H1 (cell line): ENCODE data around the gene RASAL1. TPM values are rescaled to one million over a fixed set of nuclear protein-coding genes. Genes with fewer than 3 reads are reported as not detected.

Experiments
- CTCF ChIA-PET: fragments of 300-600 bp; sonication (Branson Sonifier 250); formaldehyde crosslinking; loops from one replicate; lab custom pipeline; 2021; ENCODE audit not compliant: partially characterized antibody; lab: Charles Lee
- POLR2A ChIA-PET: fragments of 300-600 bp; sonication (Branson Sonifier 250); formaldehyde crosslinking; loops from one replicate; lab custom pipeline; 2021; ENCODE audit warnings: inconsistent platforms; ENCODE audit not compliant: partially characterized antibody; lab: Charles Lee
- DNase-seq, 2 experiments: peaks; one replicate each; pipeline versions ENCODE4 v3.0.0 to v3.0.0-alpha.2; 2010 to 2022; ENCODE audit warnings: low spot score in 2 of 2, low read depth in 1 of 2, mixed read lengths in 1 of 2
- FAIRE-seq: peaks from 2 replicates; lab custom pipeline; 2011; peaks lifted over from hg19 to GRCh38; lab: Jason Lieb, UNC
- H2AFZ ChIP-seq: 2 replicates; pipeline ENCODE4 v1.8.1; 2012; ENCODE audit warnings: low read length, inconsistent platforms
- H2AK5ac ChIP-seq: 2 replicates; pipeline ENCODE4 v1.6.1; 2013; ENCODE audit warnings: low read depth, low read length
- H2BK120ac ChIP-seq: replicated peaks from 2 replicates; pipeline ENCODE3; 2013; ENCODE audit warnings: low read depth, low read length, inconsistent platforms
- H2BK12ac ChIP-seq: 2 replicates; pipeline ENCODE4 v1.6.1; 2013; ENCODE audit warnings: low read depth, low read length
- H2BK15ac ChIP-seq: 2 replicates; pipeline ENCODE4 v1.6.1; 2013; ENCODE audit warnings: low read length
- H2BK20ac ChIP-seq: 2 replicates; pipeline ENCODE4 v1.6.1; 2013; ENCODE audit warnings: low read length
- H2BK5ac ChIP-seq: 2 replicates; pipeline ENCODE4 v1.6.1; 2013; ENCODE audit warnings: low read depth, low read length
- H3K14ac ChIP-seq: 2 replicates; pipeline ENCODE4 v1.6.1; 2013; ENCODE audit warnings: inconsistent platforms; ENCODE audit not compliant: insufficient read length
- H3K18ac ChIP-seq: 2 replicates; pipeline ENCODE4 v1.6.1; 2013; ENCODE audit warnings: low read length; ENCODE audit errors: extremely low read depth
- H3K23ac ChIP-seq: 2 replicates; pipeline ENCODE4 v1.6.1; 2013; ENCODE audit warnings: inconsistent platforms; ENCODE audit not compliant: insufficient read length
- H3K23me2 ChIP-seq: 2 replicates; pipeline ENCODE4 v1.6.1; 2013; ENCODE audit warnings: low read depth, low read length
- H3K27ac ChIP-seq: 2 replicates; pipeline ENCODE4 v1.6.1; 2011; ENCODE audit warnings: low read depth, low read length, inconsistent platforms
- H3K27me3 ChIP-seq, 4 experiments: replicated peaks in 1 of 4; 1 replicate in 1 of 4; 2 replicates in 3 of 4; pipeline versions ENCODE4 v1.6.1 to v1.8.1; 2011 to 2013; ENCODE audit warnings: low read length in 3 of 4, mild to moderate bottlenecking in 3 of 4, inconsistent platforms in 2 of 4, mixed read lengths in 2 of 4, moderate library complexity in 1 of 4; ENCODE audit not compliant: control insufficient read depth in 3 of 4, insufficient read depth in 3 of 4; ENCODE audit errors: extremely low read depth in 1 of 4
- H3K36me3 ChIP-seq, 4 experiments: 2 replicates each; pipeline versions ENCODE4 v1.6.1 to v1.8.1; 2011 to 2013; ENCODE audit warnings: mild to moderate bottlenecking in 4 of 4, low read length in 3 of 4, moderate library complexity in 2 of 4, control low read depth in 1 of 4, inconsistent platforms in 1 of 4; ENCODE audit not compliant: insufficient read depth in 4 of 4, control insufficient read depth in 2 of 4
- H3K4ac ChIP-seq: replicated peaks from 2 replicates; pipeline ENCODE3; 2013; ENCODE audit warnings: low read length, low read depth, mixed read lengths, inconsistent platforms; ENCODE audit not compliant: insufficient read length
- H3K4me1 ChIP-seq, 4 experiments: replicated peaks in 1 of 4; 1 replicate in 1 of 4; 2 replicates in 3 of 4; pipeline versions ENCODE4 v1.6.1 to v1.8.1; 2011 to 2013; ENCODE audit warnings: low read length in 3 of 4, inconsistent platforms in 2 of 4, mixed read lengths in 1 of 4; ENCODE audit not compliant: insufficient read depth in 4 of 4, control insufficient read depth in 3 of 4
- H3K4me2 ChIP-seq, 2 experiments: 2 replicates each; pipeline versions ENCODE4 v1.6.1 to v1.8.1; 2011 to 2013; ENCODE audit warnings: low read depth in 2 of 2, low read length in 2 of 2, control low read depth in 1 of 2, inconsistent platforms in 1 of 2, mild to moderate bottlenecking in 1 of 2; ENCODE audit not compliant: insufficient read depth in 1 of 2
- H3K4me3 ChIP-seq, 4 experiments: fragments of 200-600, 300-600 bp in 1 of 4; sonication (generic), shearing (Covaris generic), sonication (Bioruptor Twin) in 1 of 4; 2 replicates each; pipeline versions ENCODE4 v1.5.1 to v1.8.1; 2011 to 2016; ENCODE audit warnings: low read length in 4 of 4, low read depth in 3 of 4, control low read depth in 2 of 4, inconsistent platforms in 2 of 4, mild to moderate bottlenecking in 2 of 4, mixed read lengths in 1 of 4, moderate library complexity in 1 of 4; ENCODE audit not compliant: insufficient read depth in 2 of 4; ENCODE audit errors: extremely low read depth in 1 of 4
- H3K56ac ChIP-seq: replicated peaks from 2 replicates; pipeline ENCODE3; 2013; ENCODE audit warnings: low read depth, mild to moderate bottlenecking, mixed read lengths, low read length, inconsistent platforms; ENCODE audit not compliant: insufficient read length
- H3K79me1 ChIP-seq: 2 replicates; pipeline ENCODE4 v1.6.1; 2013; ENCODE audit warnings: low read depth, low read length, control low read depth
- H3K79me2 ChIP-seq, 2 experiments: 2 replicates each; pipeline versions ENCODE4 v1.6.1 to v1.8.1; 2012 to 2013; ENCODE audit warnings: low read length in 2 of 2, mild to moderate bottlenecking in 2 of 2, inconsistent platforms in 1 of 2; ENCODE audit not compliant: insufficient read depth in 2 of 2, control insufficient read depth in 1 of 2
- H3K9ac ChIP-seq, 4 experiments: replicated peaks in 1 of 4; 1 replicate in 1 of 4; 2 replicates in 3 of 4; pipeline versions ENCODE4 v1.6.1 to v1.8.1; 2011 to 2013; ENCODE audit warnings: low read depth in 3 of 4, low read length in 3 of 4, control low read depth in 2 of 4, mild to moderate bottlenecking in 2 of 4, moderate library complexity in 2 of 4, inconsistent platforms in 1 of 4; ENCODE audit errors: extremely low read depth in 1 of 4
- H3K9me3 ChIP-seq, 2 experiments: 2 replicates each; pipeline versions ENCODE4 v1.6.1 to v1.8.1; 2012 to 2013; ENCODE audit warnings: mild to moderate bottlenecking in 2 of 2, moderate library complexity in 2 of 2, control low read depth in 1 of 2, inconsistent platforms in 1 of 2, low read depth in 1 of 2, low read length in 1 of 2, mixed read lengths in 1 of 2; ENCODE audit not compliant: insufficient read depth in 2 of 2
- H4K20me1 ChIP-seq, 2 experiments: replicated peaks in 1 of 2; 2 replicates each; pipeline versions ENCODE3 to v1.8.1; 2011 to 2013; ENCODE audit warnings: inconsistent platforms in 2 of 2, low read length in 2 of 2, mild to moderate bottlenecking in 1 of 2; ENCODE audit not compliant: insufficient read depth in 2 of 2, control insufficient read depth in 1 of 2
- H4K5ac ChIP-seq: 2 replicates; pipeline ENCODE4 v1.6.1; 2013; ENCODE audit warnings: low read length, low read depth, mixed read lengths, inconsistent platforms; ENCODE audit not compliant: insufficient read length
- H4K8ac ChIP-seq: 2 replicates; pipeline ENCODE4 v1.8.0; 2013; ENCODE audit warnings: mild to moderate bottlenecking, moderate library complexity, low read length, inconsistent platforms; ENCODE audit not compliant: insufficient read depth; ENCODE audit errors: extremely low read depth
- H4K91ac ChIP-seq: replicated peaks from 2 replicates; pipeline ENCODE3; 2013; ENCODE audit warnings: low read length, mixed read lengths, inconsistent platforms; ENCODE audit not compliant: insufficient read length
- CBX5 ChIP-seq: fragments of 300-800, 300-1000 bp; sonication (generic); IDR thresholded peaks from 2 replicates; pipeline ENCODE4 v1.7.1; 2016; ENCODE audit warnings: antibody characterized with exemption, low read length, low read depth
- CHD1 ChIP-seq: IDR thresholded peaks from 2 replicates; pipeline ENCODE4 v1.6.1; 2012; ENCODE audit warnings: low read depth, low read length, improper control_type of control experiment
- CTBP2 ChIP-seq: IDR thresholded peaks from 2 replicates; pipeline ENCODE4 v1.7.0; 2011; ENCODE audit warnings: borderline replicate concordance, mild to moderate bottlenecking, moderate library complexity, mixed read lengths, low read length; ENCODE audit not compliant: insufficient read depth, insufficient read length
- EGR1 ChIP-seq: IDR thresholded peaks from 2 replicates; pipeline ENCODE4 v1.6.1; 2011; ENCODE audit warnings: low read depth, low read length, borderline replicate concordance
- EZH2 ChIP-seq: fragments of 200-600 bp; sonication (generic); IDR thresholded peaks from 2 replicates; pipeline ENCODE4 v1.7.1; 2012; ENCODE audit warnings: low read depth, mild to moderate bottlenecking, moderate library complexity, low read length, inconsistent platforms; ENCODE audit not compliant: severe bottlenecking
- JUN ChIP-seq: IDR thresholded peaks from 2 replicates; pipeline ENCODE4 v1.6.1; 2011; ENCODE audit warnings: low read depth, mild to moderate bottlenecking, improper control_type of control experiment, low read length
- KDM4A ChIP-seq: IDR thresholded peaks from one replicate; pipeline ENCODE4 v1.7.1; 2012; ENCODE audit warnings: low read depth, mild to moderate bottlenecking, moderate library complexity, low read length, inconsistent platforms; ENCODE audit not compliant: severe bottlenecking
- PHF8 ChIP-seq: fragments of 200-600 bp; sonication (generic); conservative IDR thresholded peaks from 2 replicates; pipeline ENCODE4 v1.7.1; 2012; ENCODE audit warnings: low read depth, mild to moderate bottlenecking, inconsistent platforms, low read length, moderate library complexity
- SRF ChIP-seq: IDR thresholded peaks from 2 replicates; pipeline ENCODE4 v1.6.1; 2011; ENCODE audit warnings: mild to moderate bottlenecking, low read depth, low read length, moderate library complexity
- WGBS, 2 experiments: shearing (Covaris generic) in 1 of 2; methylation state at CpG; one replicate each; pipeline versions ENCODE4 v1.1.6 to v1.1.7; 2013 to 2015; ENCODE audit warnings: low lambda C conversion rate in 2 of 2, mixed read lengths in 2 of 2, inconsistent platforms in 1 of 2, low coverage in 1 of 2, missing lambda C conversion rate in 1 of 2; ENCODE audit not compliant: insufficient replicate concordance in 2 of 2, insufficient coverage in 1 of 2, insufficient read length in 1 of 2; ENCODE audit errors: extremely low coverage in 1 of 2, missing lambda C conversion rate in 1 of 2; 5-methylcytosine and 5-hydroxymethylcytosine counted together
- polyA plus RNA-seq, 7 experiments: library from polyadenylated mRNA; depleted of rRNA in 3 of 7; stranded (reverse) in 5 of 7; unstranded in 2 of 7; fragments of >200 nt in 5 of 7; fragments of 200-250 nt in 2 of 7; gene quantifications; 1 replicate in 5 of 7; 2 replicates in 1 of 7; 4 replicates in 1 of 7; pipeline versions ENCODE4 v1.2.1 to v1.2.3, GENCODE V29; 2011 to 2013; ENCODE audit warnings: missing spikeins in 2 of 7, mixed read lengths in 2 of 7
- total RNA-seq: library from RNA; stranded (reverse); fragmentation: NEBNext Ultra II Directional; extraction: Animal tissue kit (Norgen Biotek cat#: 25700); gene quantifications from 2 replicates; pipeline ENCODE4 v1.2.1, GENCODE V29; 2021
- TF ChIP-seq, protein P1 (sequence below), 3 experiments: IDR thresholded peaks; 1 replicate in 2 of 3; 2 replicates in 1 of 3; pipeline versions ENCODE4 v1.5.1 to v1.6.1; 2011; ENCODE audit warnings: low read length in 3 of 3, mild to moderate bottlenecking in 3 of 3, inconsistent platforms in 2 of 3, low read depth in 1 of 3, moderate library complexity in 1 of 3; ENCODE audit not compliant: insufficient read depth in 1 of 3; ENCODE audit errors: control extremely low read depth in 1 of 3

RASAL1 gene
- total and polyA plus RNA-seq, 2 of the 8 experiments (the other 6 are each of a cell fraction or from before 2014, with no cell fraction given): 3.7 to 5.0 TPM

DNA sequence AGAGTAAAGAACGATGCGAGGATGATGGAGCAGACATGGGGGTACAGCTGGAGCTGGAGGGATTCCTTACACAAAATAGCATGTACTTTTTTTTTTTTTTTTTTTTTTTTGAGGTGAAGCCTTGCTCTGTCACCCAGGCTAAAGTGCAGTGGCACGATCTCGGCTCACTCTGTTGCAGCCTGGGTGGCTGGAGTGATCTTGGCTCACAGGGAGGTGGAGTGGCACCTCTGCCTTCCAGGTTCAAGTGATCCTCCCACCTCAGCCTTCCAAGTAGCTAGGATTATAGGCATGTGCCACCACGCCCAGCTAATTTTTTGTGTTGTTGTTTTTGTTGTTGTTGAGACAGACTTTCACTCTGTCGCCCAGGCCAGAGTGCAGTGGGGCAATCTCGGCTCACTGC is 5.1 kb upstream of the RASAL1 start:
- no peak overlapping the region for H3K4me2 ChIP-seq
- no peak for FAIRE-seq

More for the DNA sequence above, 5.1 kb upstream of the RASAL1 start:
- Histone ChIP-seq H3K4ac (no peak overlapping the region), H4K91ac (no peak overlapping the region), H3K56ac (no peak overlapping the region), H3K27ac (no peak overlapping the region), H2AK5ac (no peak overlapping the region), H4K5ac (no peak overlapping the region), H2BK12ac (no peak overlapping the region), H3K4me3 (no peak overlapping the region), H3K18ac (no peak overlapping the region), H2BK120ac (no peak overlapping the region), H3K9ac (no peak overlapping the region), H2BK20ac (no peak overlapping the region), H3K36me3 (no peaks in the 10 kb centered on the region), H2BK5ac (no peak overlapping the region), H2AFZ (no peak overlapping the region), H3K23ac (no peak overlapping the region), H3K14ac (no peak overlapping the region), H3K23me2 (peaks cover 4% of the 10 kb centered on the region; the same call in 1 of the 2 replicates), H3K79me1 (no peaks in the 10 kb centered on the region), H4K20me1 (no peaks in the 10 kb centered on the region), H3K27me3 (no peaks in the 10 kb centered on the region), H2BK15ac (0 out of 2 replicates have a peak overlapping the region, but pooled peaks have one; percentile 61), H3K79me2 (no peaks in the 10 kb centered on the region), H4K8ac (no peak overlapping the region), H3K4me1 (peaks cover 0 to 9% (median 1%) of the 10 kb centered on the region in 4 experiments; a peak in 4 of 7 replicates), H3K9me3 (no peaks in the 10 kb centered on the region)
- ChIA-PET CTCF (interaction anchor here (0.7 to 3.7 kb wide), 5 partner anchors 10 to 228 kb away, joined by 3 to 13 read pairs (median 4); no protein-coding TSS in a partner anchor), POLR2A (interaction anchor here (0.7 kb wide), 1 partner anchor 153 kb away, joined by 3 read pairs; no protein-coding TSS in a partner anchor)
- no peak for DNase-seq
- TF ChIP-seq CBX5: no peak
- TF ChIP-seq PHF8: no peak
- TF ChIP-seq CTBP2: no peak
- no peak for TF ChIP-seq KDM4A
- TF ChIP-seq EZH2: no peak
- TF ChIP-seq CHD1: no peak
- no peak for TF ChIP-seq JUN
- no peak for TF ChIP-seq EGR1
- TF ChIP-seq, protein P1, sequence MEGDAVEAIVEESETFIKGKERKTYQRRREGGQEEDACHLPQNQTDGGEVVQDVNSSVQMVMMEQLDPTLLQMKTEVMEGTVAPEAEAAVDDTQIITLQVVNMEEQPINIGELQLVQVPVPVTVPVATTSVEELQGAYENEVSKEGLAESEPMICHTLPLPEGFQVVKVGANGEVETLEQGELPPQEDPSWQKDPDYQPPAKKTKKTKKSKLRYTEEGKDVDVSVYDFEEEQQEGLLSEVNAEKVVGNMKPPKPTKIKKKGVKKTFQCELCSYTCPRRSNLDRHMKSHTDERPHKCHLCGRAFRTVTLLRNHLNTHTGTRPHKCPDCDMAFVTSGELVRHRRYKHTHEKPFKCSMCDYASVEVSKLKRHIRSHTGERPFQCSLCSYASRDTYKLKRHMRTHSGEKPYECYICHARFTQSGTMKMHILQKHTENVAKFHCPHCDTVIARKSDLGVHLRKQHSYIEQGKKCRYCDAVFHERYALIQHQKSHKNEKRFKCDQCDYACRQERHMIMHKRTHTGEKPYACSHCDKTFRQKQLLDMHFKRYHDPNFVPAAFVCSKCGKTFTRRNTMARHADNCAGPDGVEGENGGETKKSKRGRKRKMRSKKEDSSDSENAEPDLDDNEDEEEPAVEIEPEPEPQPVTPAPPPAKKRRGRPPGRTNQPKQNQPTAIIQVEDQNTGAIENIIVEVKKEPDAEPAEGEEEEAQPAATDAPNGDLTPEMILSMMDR (IDR thresholded peaks at IDR 0.05; ENCODE audit: control extremely low read depth in 1 of 3, insufficient read depth in 1 of 3, low read depth in 1 of 3, low read length in 3 of 3): no peak
- TF ChIP-seq SRF: no peak
- WGBS, 2 experiments: 85% methylated on average over 7 of the region's 7 CpGs; no CpG with 5 or more reads in 1 of the 2 experiments
